HG03103 (cell line): ENCODE data around the gene SEPTIN3.

Experiments used
- ATAC-seq: cut with Tn5 transposase; IDR thresholded peaks from one replicate; pipeline ENCODE4 v1.9.1; 2021; ENCODE audit warnings: low read depth; ENCODE audit not compliant: unreplicated experiment

SEPTIN3 gene

DNA sequence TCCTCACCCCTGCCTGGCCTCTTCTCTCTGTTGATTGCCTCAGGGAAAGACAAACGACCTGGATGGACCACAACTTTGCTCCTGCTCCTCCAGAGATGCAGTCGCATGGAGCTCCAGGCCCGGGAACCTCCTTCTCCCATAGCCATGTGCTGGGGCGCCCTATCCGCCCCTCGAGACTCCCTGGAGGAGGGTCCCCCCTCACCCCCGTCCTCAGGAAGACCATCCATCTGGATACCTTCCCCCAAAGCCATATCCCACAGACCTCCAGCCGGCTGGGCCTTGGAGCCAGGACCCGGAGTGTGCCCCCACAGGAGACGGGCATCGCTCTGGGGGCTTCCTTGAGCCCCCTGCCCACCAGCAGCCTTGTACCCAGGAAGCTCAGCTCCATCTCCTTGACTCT lies 2.2 kb downstream of the SEPTIN3 start:
- ATAC-seq: no peak

DNA sequence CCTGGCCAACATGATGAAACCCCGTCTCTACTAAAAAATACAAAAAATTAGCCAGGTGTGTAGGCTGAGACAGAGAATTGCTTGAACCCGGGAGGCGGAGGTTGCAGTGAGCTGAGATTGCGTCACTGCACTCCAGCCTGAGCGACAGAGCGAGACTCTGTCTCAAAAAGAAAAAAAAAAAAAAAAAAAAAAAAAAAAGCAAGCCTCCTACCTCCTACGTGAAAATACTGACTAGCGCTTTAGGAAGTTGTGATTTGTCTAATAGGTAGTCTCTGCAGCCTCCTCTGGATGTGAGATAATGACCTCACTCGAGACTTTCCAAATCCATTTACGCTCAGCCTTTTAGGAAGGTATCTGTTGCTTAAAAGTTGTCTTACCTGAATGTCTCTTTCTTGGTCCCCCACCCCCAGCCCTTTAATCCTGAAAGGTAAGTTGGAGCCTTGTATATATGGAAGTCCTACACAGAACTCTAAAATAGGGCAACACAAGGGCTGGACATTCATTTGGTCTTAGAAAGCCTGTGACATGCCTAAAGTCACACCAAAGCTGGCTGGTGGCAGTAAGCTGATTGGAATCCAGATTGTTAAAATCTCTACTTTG lies 5.5 kb downstream of the SEPTIN3 start:
- ATAC-seq: no peak

DNA sequence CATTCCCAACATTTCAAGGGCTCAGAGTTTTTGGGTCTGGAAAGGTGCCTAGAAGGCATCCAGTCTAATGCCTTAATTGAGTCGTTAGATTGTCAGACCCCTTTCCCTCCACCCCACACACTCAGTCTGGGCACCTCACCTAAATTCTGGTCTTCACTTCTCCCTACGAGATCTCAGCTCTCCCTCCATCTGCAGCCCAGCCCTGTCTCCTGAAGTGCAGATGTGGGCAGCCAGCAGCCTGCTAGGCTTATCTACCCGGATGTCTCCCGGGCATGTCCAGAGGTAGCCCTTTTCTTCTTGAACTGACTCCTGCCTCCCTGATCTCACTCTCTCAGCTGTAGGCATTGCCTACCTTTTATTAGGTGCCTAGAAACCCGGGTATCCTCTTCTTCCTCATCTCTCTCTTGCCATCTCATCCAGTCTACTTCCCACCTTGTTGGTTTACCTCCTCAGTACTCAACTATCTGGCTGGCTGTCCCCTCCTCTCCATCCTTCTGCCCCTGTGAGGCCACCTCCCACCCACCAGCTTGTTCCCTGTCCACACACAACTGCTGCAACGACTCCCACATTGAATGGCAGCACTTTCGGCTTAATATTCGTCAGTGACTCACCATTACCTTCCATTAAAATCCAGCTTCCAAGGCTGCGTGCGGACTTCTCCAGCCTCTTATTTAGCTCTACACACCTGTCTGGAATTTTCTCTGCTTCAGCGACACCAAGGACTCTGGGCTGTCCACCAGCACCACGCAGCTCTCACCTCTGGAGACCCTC lies 6.2 kb downstream of the SEPTIN3 start:
- no peak for ATAC-seq

DNA sequence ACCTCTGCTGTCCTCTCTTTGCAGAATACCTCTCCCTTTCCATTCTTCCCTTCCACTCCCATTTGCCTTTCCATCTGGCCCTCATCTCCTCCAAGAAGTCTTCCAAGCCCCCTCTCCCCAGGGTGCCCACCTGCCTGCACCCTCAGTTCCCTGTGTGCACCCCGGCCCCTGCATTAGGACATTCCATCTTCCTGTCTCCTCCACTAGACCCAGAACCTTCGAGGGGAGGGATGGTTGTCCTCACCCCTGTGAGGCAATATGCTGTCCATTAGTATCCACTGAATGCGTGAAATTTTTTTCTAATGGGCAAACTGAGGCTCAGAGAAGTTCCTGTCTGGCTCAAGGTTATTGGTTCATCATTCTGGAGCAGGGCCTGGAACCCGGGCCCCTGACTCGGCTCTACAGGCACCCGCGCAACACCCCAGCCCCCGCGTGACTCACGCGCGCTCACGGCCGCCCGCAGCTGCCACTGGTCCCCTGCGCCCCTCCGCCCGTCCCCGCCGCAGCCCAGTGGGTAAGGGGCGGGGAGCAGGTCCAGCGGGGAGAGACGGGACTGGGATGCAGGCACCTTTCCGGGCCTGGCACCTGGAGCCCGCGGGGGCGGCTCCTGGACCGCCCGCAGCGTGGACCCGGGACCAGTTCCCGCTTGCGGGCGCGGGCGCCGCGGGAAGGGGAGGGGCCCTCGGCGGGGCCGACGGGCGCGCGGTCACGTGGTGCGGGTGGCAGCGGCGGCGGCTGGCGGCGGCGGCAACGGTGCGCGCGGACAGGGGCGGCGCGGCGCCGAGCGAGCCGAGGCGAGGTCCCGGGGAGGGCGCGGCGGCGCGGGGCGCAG lies 7.0 kb downstream of the SEPTIN3 start:
- no peak for ATAC-seq

DNA sequence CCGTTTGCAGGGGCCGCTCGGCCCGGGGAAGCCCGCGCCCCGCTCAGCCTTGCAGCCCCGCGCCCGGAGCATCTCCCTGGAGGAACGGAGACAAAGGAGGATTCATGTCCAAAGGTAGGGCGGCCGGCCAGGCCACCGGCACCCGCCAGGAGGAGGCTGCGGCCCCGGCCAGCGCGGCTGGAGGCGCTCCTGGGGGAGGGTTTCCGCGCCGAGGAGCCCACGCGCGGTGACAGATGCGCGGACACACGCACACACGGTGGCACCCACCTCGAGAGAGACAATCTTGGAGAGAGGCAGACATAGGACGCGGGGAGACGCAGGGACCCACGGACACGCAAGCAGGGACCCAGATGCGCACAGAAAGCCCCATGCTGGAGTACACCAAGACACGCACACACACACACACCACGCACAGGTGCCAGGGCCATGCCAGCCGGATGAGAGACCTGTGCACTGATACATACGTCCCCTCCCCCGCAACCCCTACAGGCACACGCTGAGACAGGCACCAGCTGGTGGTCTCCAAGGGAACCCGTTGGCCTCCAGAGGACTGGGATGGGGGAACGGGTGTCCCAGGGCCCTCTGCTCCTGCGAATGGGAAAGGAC lies 7.8 kb downstream of the SEPTIN3 start:
- no peak for ATAC-seq

DNA sequence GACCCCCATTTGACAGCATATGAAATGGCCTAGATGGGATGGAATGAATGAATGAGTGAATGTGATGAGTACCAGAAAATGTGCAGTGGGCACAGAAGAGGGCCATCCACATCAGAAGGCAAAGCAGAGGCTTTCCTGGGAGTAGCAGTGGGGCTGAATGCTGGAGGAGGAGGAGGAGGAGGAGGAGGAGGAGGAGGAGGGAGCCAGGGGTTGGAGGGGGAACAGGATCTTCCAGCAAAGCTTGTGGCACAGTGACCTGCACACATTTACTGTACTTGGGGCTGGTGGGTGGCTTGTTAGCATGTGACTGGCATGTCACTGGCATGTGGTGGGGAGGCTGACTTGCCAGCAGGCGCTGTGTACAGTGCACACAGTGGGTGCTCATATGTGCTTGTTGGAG lies 9.5 kb downstream of the SEPTIN3 start:
- ATAC-seq: no peak

DNA sequence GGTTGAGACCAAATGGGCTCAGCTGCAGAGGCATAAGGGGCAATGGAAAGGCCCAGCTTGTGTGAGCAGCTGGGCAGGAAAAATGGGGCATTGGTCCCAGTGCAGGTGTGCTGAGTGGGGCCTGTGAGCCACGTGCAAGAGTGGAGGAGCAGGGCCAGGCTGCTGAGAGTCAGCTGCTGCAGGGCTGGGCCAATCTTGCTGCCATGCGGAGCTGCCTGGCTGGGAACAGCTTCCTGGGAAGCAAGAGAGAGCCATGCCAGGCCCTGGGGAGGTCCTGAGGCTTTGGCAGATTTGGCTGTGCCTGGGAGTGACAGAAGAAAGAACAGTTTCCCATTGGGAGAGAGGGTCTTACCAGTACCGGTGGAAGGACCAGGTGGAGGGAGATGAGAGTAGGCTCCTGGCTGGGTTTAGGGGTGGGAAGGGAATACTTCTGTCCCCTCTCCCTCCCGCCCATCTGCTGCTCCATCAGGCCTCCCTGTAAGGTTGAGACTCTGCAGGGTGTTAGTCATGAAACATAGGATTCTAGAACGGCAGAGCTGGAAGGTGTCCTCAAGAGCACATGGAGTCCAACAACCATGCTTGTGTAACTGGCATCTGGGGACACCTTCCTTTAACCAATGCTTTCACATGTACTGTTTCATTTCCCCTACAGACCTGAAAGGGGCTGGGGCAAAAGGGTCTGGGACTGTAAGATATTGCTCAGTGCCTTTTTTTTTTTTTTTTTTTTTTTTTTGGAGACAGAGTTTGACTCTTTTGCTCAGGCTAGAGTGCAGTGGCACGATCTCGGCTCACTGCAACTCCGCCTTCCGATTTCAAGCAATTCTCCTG lies 10.4 kb downstream of the SEPTIN3 start:
- no peak for ATAC-seq

DNA sequence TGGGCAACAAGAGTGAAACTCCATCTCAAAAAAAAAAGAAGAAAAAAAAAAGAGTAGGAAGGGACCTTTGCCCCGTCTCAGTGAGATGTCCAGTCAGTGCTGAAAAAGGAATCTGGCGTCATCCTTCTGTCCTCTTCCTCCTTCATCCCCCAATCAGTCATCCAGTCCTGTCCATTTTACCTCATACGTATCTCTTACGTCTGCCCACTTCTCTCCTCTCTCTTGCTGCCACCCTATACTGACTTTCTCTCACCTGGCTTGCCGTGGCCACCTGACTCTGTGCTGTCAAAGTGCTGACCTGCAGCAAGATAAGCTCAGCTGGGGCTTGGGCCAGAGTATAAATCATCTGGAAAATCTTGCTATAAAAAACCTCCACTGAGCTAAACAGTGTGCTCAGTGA lies 13.6 kb downstream of the SEPTIN3 start:
- no peak for ATAC-seq

DNA sequence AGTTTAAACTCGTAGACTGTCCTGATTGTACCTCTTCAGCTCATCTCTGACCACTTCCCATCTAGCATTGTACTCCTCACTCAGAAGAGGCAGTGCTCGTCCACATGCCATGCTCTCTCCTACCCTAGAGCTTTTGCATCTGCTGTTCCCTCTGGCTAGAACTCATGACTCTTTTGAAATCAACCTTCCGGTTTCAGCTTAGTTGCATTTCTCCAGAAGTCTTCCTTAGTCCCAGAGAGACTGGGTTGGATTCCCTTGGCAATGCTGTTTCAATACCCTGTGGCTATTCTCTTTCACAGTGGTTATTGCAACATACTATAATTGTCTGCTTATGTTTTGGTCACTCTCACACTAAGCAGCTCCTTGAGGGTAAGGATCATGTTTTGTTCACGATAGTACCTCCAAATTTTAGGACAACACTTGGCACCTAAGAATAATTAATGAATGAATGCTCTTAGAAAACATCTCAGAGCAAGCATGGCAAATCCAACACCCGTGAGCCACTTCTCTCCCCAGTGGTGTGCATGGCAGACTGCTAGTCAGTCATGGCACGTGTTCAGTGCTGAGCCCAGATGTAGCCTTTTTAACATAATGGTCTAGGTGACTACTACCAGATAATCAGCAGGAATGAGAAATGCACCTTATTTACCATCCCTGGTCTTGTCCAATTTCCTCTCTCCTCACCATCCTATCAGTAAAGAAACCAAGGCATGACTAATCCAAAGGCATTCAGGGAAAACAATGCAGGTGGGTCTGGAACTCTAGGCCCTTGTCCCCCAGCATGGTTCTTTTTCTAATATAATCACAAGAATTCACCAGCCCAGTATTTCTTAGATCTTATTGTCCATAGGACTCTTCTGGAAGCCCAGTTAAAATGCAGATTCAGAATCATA lies 14.5 kb downstream of the SEPTIN3 start:
- no peak for ATAC-seq

DNA sequence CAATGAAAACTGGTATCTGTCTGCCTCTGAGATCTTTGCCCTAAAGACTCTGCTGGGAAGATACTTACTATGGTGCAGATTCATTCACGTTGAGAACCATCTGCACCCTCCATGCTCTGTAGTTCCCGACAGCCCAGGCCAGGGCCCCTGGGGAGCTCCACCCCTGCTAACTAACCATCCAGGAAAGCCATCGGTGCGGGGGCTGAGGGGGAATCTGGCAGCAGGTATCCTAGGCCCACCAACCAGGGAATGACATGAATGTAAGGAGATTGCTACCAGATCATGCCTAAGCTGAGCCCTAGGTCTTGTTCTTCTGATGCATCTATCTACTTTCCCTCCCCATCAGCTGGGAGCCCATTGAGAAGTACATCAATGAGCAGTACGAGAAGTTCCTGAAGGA lies 18.0 kb downstream of the SEPTIN3 start:
- no peak for ATAC-seq

DNA sequence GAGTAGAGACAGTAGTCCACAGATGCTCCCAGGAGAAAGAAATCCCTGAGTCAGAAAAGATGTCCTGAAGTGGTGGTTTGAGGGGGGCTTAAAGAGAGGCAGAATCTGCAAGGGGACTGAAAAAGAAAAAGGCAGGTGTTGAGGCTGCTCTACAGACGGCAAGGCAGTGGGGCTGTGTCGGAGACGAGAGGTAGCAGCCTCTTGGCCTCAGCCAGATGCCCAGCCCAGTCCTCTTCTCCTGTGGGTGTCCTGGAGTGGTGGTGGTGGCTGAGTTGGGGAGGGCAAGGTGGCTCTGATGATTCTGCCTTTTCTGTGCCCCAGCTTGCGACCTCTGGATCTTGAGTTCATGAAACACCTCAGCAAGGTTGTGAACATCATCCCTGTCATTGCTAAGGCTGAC lies 20.0 kb downstream of the SEPTIN3 start:
- no peak for ATAC-seq

DNA sequence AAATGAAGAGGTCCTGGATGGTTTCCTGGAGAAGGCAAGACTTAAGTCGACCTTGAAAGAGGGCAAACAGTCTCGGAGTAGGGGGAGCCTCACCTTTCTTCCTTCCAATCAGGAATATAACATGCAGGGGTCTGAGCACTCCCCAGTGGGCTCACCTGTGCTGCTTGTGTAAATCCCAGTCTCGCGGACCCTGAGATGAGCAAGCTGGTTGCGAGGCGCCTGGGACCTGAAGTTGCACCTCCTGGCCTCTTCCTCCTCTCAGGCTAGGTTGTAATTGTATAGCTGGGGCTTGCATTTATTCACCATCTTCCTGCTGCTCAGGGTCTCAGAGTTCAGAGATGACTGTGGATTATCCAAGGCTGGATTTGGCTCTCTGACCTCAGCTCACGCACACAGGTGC lies 21.9 kb downstream of the SEPTIN3 start:
- ATAC-seq: no peak

DNA sequence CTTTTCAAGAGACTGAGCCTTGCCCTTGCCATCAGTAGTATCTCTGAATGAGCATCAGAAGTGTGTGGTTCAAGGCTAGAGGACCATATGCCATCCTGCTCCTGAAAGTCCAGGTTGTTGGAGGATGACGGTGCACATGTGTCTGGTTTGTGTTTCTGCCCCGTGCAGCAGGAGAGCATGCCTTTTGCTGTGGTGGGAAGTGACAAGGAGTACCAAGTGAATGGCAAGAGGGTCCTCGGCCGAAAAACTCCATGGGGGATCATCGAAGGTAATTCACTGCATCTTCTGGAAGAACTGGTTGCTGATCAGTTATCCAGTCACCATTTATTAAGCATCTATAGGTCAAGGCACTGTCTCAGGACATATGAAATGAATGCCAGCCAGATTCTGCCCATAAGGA lies 23.3 kb downstream of the SEPTIN3 start:
- no peak for ATAC-seq

DNA sequence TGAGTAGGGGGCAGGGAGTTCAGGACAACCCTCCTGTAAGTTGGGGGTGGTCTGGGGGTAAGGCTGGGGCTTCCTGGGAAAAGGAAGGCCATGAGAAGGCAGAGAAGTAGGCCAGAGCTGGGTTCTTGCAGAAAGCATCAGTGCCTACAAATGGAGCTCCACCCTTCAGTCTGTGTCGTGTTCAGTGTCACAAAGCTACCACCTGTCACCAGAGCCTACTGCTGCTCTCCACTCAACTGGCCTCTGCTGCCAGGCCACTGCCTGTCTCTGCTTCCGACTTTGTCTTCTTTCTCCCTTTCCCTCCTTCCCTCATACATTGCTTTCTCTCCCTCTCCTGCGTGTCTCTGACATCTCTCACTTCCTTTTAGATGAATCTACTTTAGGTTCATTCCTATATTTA lies 26.0 kb downstream of the SEPTIN3 start:
- no peak for ATAC-seq

DNA sequence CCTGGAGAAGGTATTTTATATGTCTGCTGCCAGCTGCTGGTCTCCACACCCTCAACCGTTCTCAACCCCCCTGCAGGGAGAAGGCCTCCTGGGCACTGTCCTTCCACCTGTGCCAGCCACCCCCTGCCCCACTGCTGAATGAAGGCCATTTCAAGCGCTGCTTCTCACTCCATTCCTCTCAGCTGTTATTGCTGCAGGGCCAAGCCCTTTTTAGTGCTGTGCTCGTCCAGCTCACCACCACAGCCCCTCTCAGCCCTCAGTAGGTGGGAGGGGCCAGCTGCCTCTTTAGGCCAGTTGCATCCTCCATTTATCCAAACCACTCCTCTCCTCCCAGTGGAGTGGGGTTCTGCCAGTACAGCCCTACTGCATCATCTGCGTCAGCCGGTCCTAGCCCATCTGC lies 27.6 kb downstream of the SEPTIN3 start:
- no peak for ATAC-seq

DNA sequence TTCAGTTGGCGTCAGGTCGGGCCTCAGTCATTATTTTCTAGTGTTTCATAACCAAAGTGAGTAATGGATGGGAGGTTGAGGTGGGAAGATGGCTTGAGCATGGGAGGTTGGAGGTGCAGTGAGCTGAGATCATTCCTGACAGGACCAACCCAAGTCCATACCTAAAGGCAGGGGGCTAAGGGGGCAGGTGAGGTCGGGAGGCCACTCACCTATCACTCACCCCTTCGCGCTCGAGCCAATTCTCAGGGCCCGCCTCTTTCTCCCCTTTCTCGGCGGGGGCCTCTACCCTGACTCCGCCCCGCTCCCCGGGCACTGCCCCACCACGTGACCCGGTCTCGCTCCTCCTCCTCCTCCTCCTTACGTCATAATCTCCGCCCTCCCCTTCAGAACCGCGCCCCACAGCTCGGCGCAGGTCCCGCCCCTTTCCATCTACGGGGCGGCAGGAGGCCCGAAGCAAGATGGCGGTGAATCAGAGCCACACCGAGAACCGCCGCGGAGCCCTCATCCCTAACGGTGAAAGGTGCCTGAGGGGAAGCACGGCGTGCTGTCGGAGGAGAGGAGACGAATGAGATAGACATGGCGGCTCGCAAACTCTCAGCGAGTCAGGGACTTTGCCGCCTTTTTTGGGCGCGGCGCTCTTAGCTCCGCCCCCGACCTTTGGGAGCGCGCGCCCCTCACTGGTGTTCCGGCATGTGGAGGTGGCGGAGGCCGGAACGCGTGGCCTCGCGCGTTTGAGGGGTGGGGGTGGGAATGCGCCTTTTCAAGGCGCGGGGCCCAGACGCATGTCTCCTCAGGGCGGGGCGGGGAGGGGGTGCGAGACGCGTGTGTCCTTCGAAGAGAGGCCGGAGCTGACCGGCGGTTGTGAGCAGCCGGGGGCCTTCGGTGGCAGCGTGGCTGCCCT lies 29.4 kb downstream of the SEPTIN3 start, which contains the start of gene WBP2NL:
Gene WBP2NL (plus strand): TSS at position 428 of the 901 bp plus-strand sequence. CDS start 31 bp downstream, at position 459.
- no peak for ATAC-seq

DNA sequence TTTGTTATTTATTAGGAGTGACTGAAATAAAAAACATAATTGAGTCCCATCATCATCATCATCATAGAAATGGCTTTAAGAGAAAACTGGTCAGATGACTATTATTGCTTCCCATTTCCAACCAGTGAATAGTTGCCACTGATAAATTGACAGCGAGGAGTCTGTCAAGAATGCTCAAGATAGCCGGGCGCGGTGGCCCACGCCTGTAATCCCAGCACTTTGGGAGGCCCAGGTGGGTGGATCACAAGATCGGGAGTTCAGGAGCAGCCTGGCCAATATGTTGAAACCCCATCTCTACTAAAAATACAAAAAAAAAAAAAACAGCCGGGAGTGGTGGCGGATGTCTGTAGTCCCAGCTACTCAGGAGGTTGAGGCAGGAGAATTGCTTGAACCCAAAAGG lies 31.2 kb downstream of the SEPTIN3 start:
- no peak for ATAC-seq

DNA sequence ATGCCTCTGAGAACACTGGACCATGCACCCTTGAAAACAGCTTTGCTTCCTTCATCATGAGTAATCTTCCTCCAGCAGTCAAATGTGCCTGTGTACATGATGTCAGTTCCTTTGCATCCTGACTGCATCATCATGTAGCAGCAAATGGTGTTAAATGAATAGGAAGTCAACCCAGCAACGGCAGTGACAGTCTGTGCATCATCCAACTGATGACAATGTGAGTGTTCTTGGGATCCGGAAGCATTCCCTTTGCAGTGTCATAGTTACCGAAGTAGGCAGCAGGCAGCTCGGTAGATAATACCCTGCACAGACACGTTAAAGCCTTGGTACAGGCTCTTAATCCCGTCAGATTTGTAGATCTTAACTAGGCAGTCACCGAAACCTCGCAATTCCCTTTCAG lies 31.9 kb downstream of the SEPTIN3 start:
- ATAC-seq: no peak
